ENCODE data around the gene CD37.

DNA sequence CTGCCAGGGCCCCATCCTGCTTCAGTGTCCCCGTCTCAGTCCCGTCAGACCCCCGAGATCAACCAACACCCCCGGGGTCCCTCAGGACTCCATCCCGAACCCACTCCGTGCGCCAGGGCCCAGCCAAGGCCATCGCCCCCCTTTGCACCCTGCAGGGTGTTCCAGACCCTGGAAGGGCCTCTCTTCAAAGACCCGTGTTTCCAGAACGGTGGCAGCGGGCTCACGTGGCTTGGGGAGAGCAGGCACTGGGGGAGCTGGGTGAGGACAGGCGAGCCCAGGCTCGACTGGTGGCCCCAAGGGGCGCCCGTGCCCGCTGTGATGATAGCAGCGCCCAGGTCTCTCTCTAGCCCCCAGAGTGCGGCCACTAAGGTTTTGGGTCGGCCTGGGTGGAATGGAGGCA lies 54.2 kb downstream of the CD37 start:
- TF ChIP-seq GATA2 (IDR thresholded peaks at IDR 0.05; ENCODE audit: low read depth, low read length) (no peak), GATA3 (IDR thresholded peaks at IDR 0.05; ENCODE audit: low read depth, low read length) (no peak)

Data from SH-SY5Y (cell line).